Ramos (cell line): Measurements from ENCODE around the gene YAP1.

ENCODE experiments used
- in situ Hi-C: fragments of 300-500 bp; cut with MboI; formaldehyde crosslinking; loops from one replicate; pipeline ENCODE4 v1.14.3; 2022; ENCODE audit warnings: low sequenced_read_pairs; ENCODE audit not compliant: unreplicated experiment

YAP1 gene

GRCh38 chr11:102155676-102156075 lies 45.4 kb downstream of the YAP1 start:
- in situ Hi-C loops, result no loop called here

GRCh38 chr11:102157219-102157618 lies 47.0 kb downstream of the YAP1 start:
- in situ Hi-C loops, result no loop called here

GRCh38 chr11:102158164-102158735 lies 48.0 kb downstream of the YAP1 start:
- in situ Hi-C loops, result no loop called here

GRCh38 chr11:102163368-102163767 lies 53.1 kb downstream of the YAP1 start:
- in situ Hi-C loops, result no loop called here

GRCh38 chr11:102166175-102167064 lies 56.2 kb downstream of the YAP1 start:
- in situ Hi-C loops, result no loop called here

- in situ Hi-C loops, result no loop called here
Observed at GRCh38 chr11:102168481-102168880, 58.2 kb downstream of the YAP1 start.

- in situ Hi-C loops, result no loop called here
Observed at GRCh38 chr11:102171101-102171500, 60.9 kb downstream of the YAP1 start.

- in situ Hi-C loops, result no loop called here
Observed at GRCh38 chr11:102172127-102172848, 62.0 kb downstream of the YAP1 start.

GRCh38 chr11:102177126-102177525 lies 66.9 kb downstream of the YAP1 start:
- in situ Hi-C loops, result no loop called here

- in situ Hi-C loops, result no loop called here
Observed at GRCh38 chr11:102177974-102178631, 67.9 kb downstream of the YAP1 start.

- in situ Hi-C loops, result no loop called here
Observed at GRCh38 chr11:102179371-102179770, 69.1 kb downstream of the YAP1 start.

GRCh38 chr11:102184269-102184987 lies 74.2 kb downstream of the YAP1 start:
- in situ Hi-C loops, result no loop called here

GRCh38 chr11:102186551-102187191 lies 76.4 kb downstream of the YAP1 start:
- in situ Hi-C loops, result no loop called here

- in situ Hi-C loops, result no loop called here
Observed at GRCh38 chr11:102187416-102188151, 77.3 kb downstream of the YAP1 start.

GRCh38 chr11:102188488-102188887 lies 78.2 kb downstream of the YAP1 start:
- in situ Hi-C loops, result no loop called here

GRCh38 chr11:102191832-102192231 lies 81.6 kb downstream of the YAP1 start:
- in situ Hi-C loops, result no loop called here

GRCh38 chr11:102192349-102193066 lies 82.3 kb downstream of the YAP1 start:
- in situ Hi-C loops, result no loop called here

GRCh38 chr11:102194257-102194656 lies 84.0 kb downstream of the YAP1 start:
- in situ Hi-C loops, result no loop called here
